GM12878 (cell line): ENCODE data around the gene GUCY1A1. TPM values are rescaled to one million over a fixed set of nuclear protein-coding genes. Genes with fewer than 3 reads are reported as not detected.
A peak's percentile ranks its signal among the peaks of the same experiment; 100 is the strongest.

Experiments used
- ATAC-seq: fragments of 200-7000 bp; cut with Tn5 transposase; 3 replicates; pipeline ENCODE4 v1.9.1; 2020; ENCODE audit warnings: mild to moderate bottlenecking, moderate library complexity
- BruUV-seq: library from RNA; stranded (reverse); fragments of 400-500 nt; replicated peaks from 2 replicates; lab custom pipeline; 2021; lab: Mats Ljungman, UMichigan
- CTCF ChIA-PET: fragments of 300-600 bp; sonication (Branson Sonifier 250); formaldehyde crosslinking; extraction: SDS; loops from one replicate; lab custom pipeline; 2021; ENCODE audit warnings: inconsistent platforms; lab: Yijun Ruan, JAX
- POLR2A ChIA-PET: fragments of 350-600 bp; formaldehyde crosslinking; extraction: SDS; loops from one replicate; lab custom pipeline; 2021; ENCODE audit warnings: inconsistent platforms; lab: Charles Lee
- RAD21 ChIA-PET: fragments of 300-600 bp; sonication (Branson Sonifier 250); formaldehyde crosslinking; loops from one replicate; lab custom pipeline; 2023; ENCODE audit warnings: antibody characterized with exemption; ENCODE audit not compliant: unreplicated experiment; lab: Charles Lee
- SMC1A ChIA-PET: fragments of 300-600 bp; sonication (Branson Sonifier 250); formaldehyde crosslinking; loops from one replicate; lab custom pipeline; 2023; ENCODE audit not compliant: unreplicated experiment, uncharacterized antibody; lab: Charles Lee
- DNase-seq: peaks from one replicate; pipeline ENCODE4 v3.0.0-alpha.2; 2011; ENCODE audit warnings: low read depth, low spot score
- FAIRE-seq: peaks from 3 replicates; lab custom pipeline; 2011; peaks lifted over from hg19 to GRCh38; lab: Jason Lieb, UNC
- H2AFZ ChIP-seq: 2 replicates; pipeline ENCODE4 v1.6.0; 2011; ENCODE audit warnings: low read depth, low read length, control low read depth; ENCODE audit not compliant: control insufficient read depth
- H3K27ac ChIP-seq: 2 replicates; pipeline ENCODE4 v1.5.1; 2011; ENCODE audit warnings: control low read depth; ENCODE audit not compliant: control insufficient read depth, insufficient read depth
- H3K27me3 ChIP-seq, 2 experiments: replicated peaks in 1 of 2; 2 replicates each; pipeline versions ENCODE4 v1.6.0 to v1.6.1; 2011; ENCODE audit warnings: low read length in 1 of 2; ENCODE audit not compliant: control insufficient read depth in 2 of 2, insufficient read depth in 2 of 2
- H3K36me3 ChIP-seq, 2 experiments: 2 replicates each; pipeline ENCODE4 v1.5.1; 2011; ENCODE audit warnings: low read length in 1 of 2; ENCODE audit not compliant: control insufficient read depth in 2 of 2, insufficient read depth in 2 of 2
- H3K4me1 ChIP-seq: 2 replicates; pipeline ENCODE4 v1.6.1; 2011; ENCODE audit warnings: mild to moderate bottlenecking, low read length, moderate library complexity, mixed read lengths; ENCODE audit not compliant: control insufficient read depth, insufficient read depth
- H3K4me2 ChIP-seq: 2 replicates; pipeline ENCODE4 v1.6.0; 2011; ENCODE audit warnings: control low read depth; ENCODE audit not compliant: control insufficient read depth, insufficient read depth
- H3K4me3 ChIP-seq: fragments of 200-600 bp; sonication (generic); 2 replicates; pipeline ENCODE4 v1.5.1; 2016
- H3K79me2 ChIP-seq: 2 replicates; pipeline ENCODE4 v1.6.0; 2011; ENCODE audit warnings: low read length; ENCODE audit not compliant: control insufficient read depth, insufficient read depth
- H3K9ac ChIP-seq: 2 replicates; pipeline ENCODE4 v1.8.0; 2011; ENCODE audit warnings: low read length, control low read depth, mixed read lengths; ENCODE audit not compliant: control insufficient read depth, insufficient read depth
- H3K9me3 ChIP-seq: replicated peaks from 3 replicates; pipeline ENCODE4 v1.5.1; 2011; ENCODE audit warnings: mild to moderate bottlenecking, low read length; ENCODE audit not compliant: control insufficient read depth, insufficient read depth
- H4K20me1 ChIP-seq: 2 replicates; pipeline ENCODE4 v1.6.0; 2011; ENCODE audit not compliant: control insufficient read depth, insufficient read depth
- ATF7 ChIP-seq: fragments of 450-650 bp; IDR thresholded peaks from 2 replicates; pipeline ENCODE4 v1.6.1; 2016; ENCODE audit warnings: low read depth, mild to moderate bottlenecking
- BCL11A ChIP-seq: IDR thresholded peaks from 2 replicates; pipeline ENCODE4 v1.6.1; 2011; ENCODE audit warnings: low read depth, low read length
- CBFB ChIP-seq: IDR thresholded peaks from 2 replicates; pipeline ENCODE4 v1.6.1; 2016; ENCODE audit warnings: antibody characterized with exemption, low read depth
- DPF2 ChIP-seq: fragments of 450-650 bp; IDR thresholded peaks from 2 replicates; pipeline ENCODE4 v1.6.1; 2017; ENCODE audit warnings: mild to moderate bottlenecking
- E2F4 ChIP-seq: IDR thresholded peaks from 2 replicates; pipeline ENCODE4 v1.6.1; 2012; ENCODE audit warnings: low read depth, low read length, improper control_type of control experiment
- EP300 ChIP-seq, 2 experiments: fragments of 150-350 bp in 1 of 2; IDR thresholded peaks; 2 replicates each; pipeline ENCODE4 v1.6.1; 2011 to 2012; ENCODE audit warnings: low read depth in 2 of 2, low read length in 2 of 2, borderline replicate concordance in 1 of 2, improper control_type of control experiment in 1 of 2, inconsistent platforms in 1 of 2; ENCODE audit not compliant: control insufficient read depth in 1 of 2
- IKZF2 ChIP-seq, 2 experiments: fragments of 450-650 bp; IDR thresholded peaks; 2 replicates each; pipeline ENCODE4 v1.6.1; 2017; ENCODE audit warnings: mild to moderate bottlenecking in 2 of 2, moderate library complexity in 2 of 2
- KDM1A ChIP-seq: fragments of 200-600 bp; sonication (generic); IDR thresholded peaks from 2 replicates; pipeline ENCODE4 v1.6.1; 2016; ENCODE audit warnings: borderline replicate concordance
- KLF5 ChIP-seq: fragments of 450-650 bp; IDR thresholded peaks from 2 replicates; pipeline ENCODE4 v1.6.1; 2014; ENCODE audit warnings: mild to moderate bottlenecking; ENCODE audit not compliant: partially characterized antibody
- MTA2 ChIP-seq: fragments of 450-650 bp; IDR thresholded peaks from 2 replicates; pipeline ENCODE4 v1.6.1; 2016; ENCODE audit warnings: low read depth, mild to moderate bottlenecking, moderate library complexity
- NBN ChIP-seq: fragments of 450-650 bp; IDR thresholded peaks from 2 replicates; pipeline ENCODE4 v1.6.1; 2016
- TCF12 ChIP-seq: IDR thresholded peaks from 2 replicates; pipeline ENCODE4 v1.6.1; 2011; ENCODE audit warnings: low read depth, mild to moderate bottlenecking, low read length
- YY1 ChIP-seq: IDR thresholded peaks from 2 replicates; pipeline ENCODE4 v1.6.1; 2011; ENCODE audit warnings: low read depth, mild to moderate bottlenecking, low read length
- ZNF384 ChIP-seq: IDR thresholded peaks from 2 replicates; pipeline ENCODE4 v1.6.1; 2012; ENCODE audit warnings: low read depth, mild to moderate bottlenecking, low read length, improper control_type of control experiment, borderline replicate concordance
- in situ Hi-C: fragments of 300-500 bp; cut with MboI; formaldehyde crosslinking; loops from 9 replicates; pipeline ENCODE4 v1.14.3; 2018; ENCODE audit warnings: mixed read lengths
- intact Hi-C: fragments of 100-400 bp; cut with micrococcal nuclease; formaldehyde crosslinking; loops from one replicate; pipeline ENCODE4 v1.14.2; 2022; ENCODE audit not compliant: unreplicated experiment
- polyA plus RNA-seq, 11 experiments: library from polyadenylated mRNA; depleted of rRNA in 4 of 11; unstranded in 6 of 11; stranded (reverse) in 5 of 11; fragments of >200 nt; fragmentation: Nextera tagmentation in 4 of 11; fragmentation: Illumina TruSeq in 1 of 11; extraction: Ambion mirVana in 4 of 11; extraction: Trizol in 1 of 11; gene quantifications; 1 replicate in 1 of 11; 2 replicates in 10 of 11; pipeline versions ENCODE4 v1.2.1 to v1.2.3, GENCODE V29; 2011 to 2016; ENCODE audit warnings: inconsistent platforms in 2 of 11, missing spikeins in 2 of 11, low read depth in 1 of 11
- total RNA-seq, 4 experiments: library from RNA; depleted of rRNA in 3 of 4; stranded (reverse); fragments of >200 nt in 3 of 4; fragmentation: Illumina TruSeq in 1 of 4; extraction: Trizol in 1 of 4; gene quantifications; 2 replicates each; pipeline versions ENCODE4 v1.2.1 to v1.2.3, GENCODE V29; 2013 to 2021
- TF ChIP-seq, protein P1 (sequence below): fragments of 450-650 bp; IDR thresholded peaks from 2 replicates; pipeline ENCODE4 v1.6.1; 2017; ENCODE audit warnings: mild to moderate bottlenecking, low read depth, inconsistent platforms; ENCODE audit not compliant: poor library complexity, severe bottlenecking
- TF ChIP-seq, protein P2 (sequence below): fragments of 450-650 bp; IDR thresholded peaks from 2 replicates; pipeline ENCODE4 v1.6.1; 2017; ENCODE audit warnings: mild to moderate bottlenecking, moderate library complexity

The GUCY1A1 gene
- total and polyA plus RNA-seq, 10 of the 15 experiments (the other 5 are each of a cell fraction or from before 2014, with no cell fraction given) = 0.44 to 22.6 (median 0.55) TPM

- Histone ChIP-seq H3K36me3 (no peaks in the 10 kb centered on the region), H2AFZ (no peak overlapping the region), H3K79me2 (no peaks in the 10 kb centered on the region), H3K27ac (no peak overlapping the region), H3K4me1 (no peaks in the 10 kb centered on the region), H3K9ac (no peak overlapping the region), H3K9me3 (no peaks in the 10 kb centered on the region), H3K4me2 (no peak overlapping the region), H3K4me3 (no peak overlapping the region), H3K27me3 (no peaks in the 10 kb centered on the region), H4K20me1 (no peaks in the 10 kb centered on the region)
- CTCF ChIA-PET = interaction anchor here (0.7 to 2.6 kb wide), 7 partner anchors 9 to 329 kb away, joined by 3 to 12 read pairs (median 4); partner anchors contain the start of gene CTSO
- RAD21 ChIA-PET = interaction anchor here (1.0 to 3.0 kb wide), 13 partner anchors 8 to 178 kb away, joined by 3 to 24 read pairs (median 4); partner anchors contain the start of gene GUCY1A1
- SMC1A ChIA-PET = interaction anchor here (0.6 to 7.2 kb wide), 15 partner anchors 9 to 163 kb away, joined by 3 to 52 read pairs (median 5); no protein-coding TSS in a partner anchor
- intact Hi-C loops (no loop called here), in situ Hi-C loops (no loop called here)
- DNase-seq (no peak), ATAC-seq (peak; percentile 90), FAIRE-seq (no peak)
- BruUV-seq = no TSS peak
- POLR2A ChIA-PET = interaction anchor here (0.7 to 1.7 kb wide), 7 partner anchors 8 to 298 kb away, joined by 3 to 18 read pairs (median 5); partner anchors contain the start of gene GUCY1B1
- TF ChIP-seq YY1 (no peak), CBFB (no peak), KLF5 (no peak), ATF7 (peak; percentile 80), TCF12 (no peak), E2F4 (no peak), ZNF384 (peak; percentile 60; the same call in 1 of the 2 replicates), BCL11A (0 out of 2 replicates have a peak, but pooled peaks have one; percentile 31), EP300 (IDR thresholded peaks at IDR 0.05; ENCODE audit: borderline replicate concordance in 1 of 2, control insufficient read depth in 1 of 2, low read depth in 2 of 2, low read length in 2 of 2) (peak in 1 of 2 experiments; percentile 44; a peak in 1 of 4 replicates), DPF2 (peak; percentile 63; the same call in 1 of the 2 replicates), NBN (0 out of 2 replicates have a peak, but pooled peaks have one; percentile 30), MTA2 (peak; percentile 95), KDM1A (no peak), IKZF2 (IDR thresholded peaks at IDR 0.05) (peak; percentile 51 to 53; a peak in 2 of 4 replicates)
- TF ChIP-seq, protein P1, sequence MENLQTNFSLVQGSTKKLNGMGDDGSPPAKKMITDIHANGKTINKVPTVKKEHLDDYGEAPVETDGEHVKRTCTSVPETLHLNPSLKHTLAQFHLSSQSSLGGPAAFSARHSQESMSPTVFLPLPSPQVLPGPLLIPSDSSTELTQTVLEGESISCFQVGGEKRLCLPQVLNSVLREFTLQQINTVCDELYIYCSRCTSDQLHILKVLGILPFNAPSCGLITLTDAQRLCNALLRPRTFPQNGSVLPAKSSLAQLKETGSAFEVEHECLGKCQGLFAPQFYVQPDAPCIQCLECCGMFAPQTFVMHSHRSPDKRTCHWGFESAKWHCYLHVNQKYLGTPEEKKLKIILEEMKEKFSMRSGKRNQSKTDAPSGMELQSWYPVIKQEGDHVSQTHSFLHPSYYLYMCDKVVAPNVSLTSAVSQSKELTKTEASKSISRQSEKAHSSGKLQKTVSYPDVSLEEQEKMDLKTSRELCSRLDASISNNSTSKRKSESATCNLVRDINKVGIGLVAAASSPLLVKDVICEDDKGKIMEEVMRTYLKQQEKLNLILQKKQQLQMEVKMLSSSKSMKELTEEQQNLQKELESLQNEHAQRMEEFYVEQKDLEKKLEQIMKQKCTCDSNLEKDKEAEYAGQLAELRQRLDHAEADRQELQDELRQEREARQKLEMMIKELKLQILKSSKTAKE = peak; percentile 73
- TF ChIP-seq, protein P2, sequence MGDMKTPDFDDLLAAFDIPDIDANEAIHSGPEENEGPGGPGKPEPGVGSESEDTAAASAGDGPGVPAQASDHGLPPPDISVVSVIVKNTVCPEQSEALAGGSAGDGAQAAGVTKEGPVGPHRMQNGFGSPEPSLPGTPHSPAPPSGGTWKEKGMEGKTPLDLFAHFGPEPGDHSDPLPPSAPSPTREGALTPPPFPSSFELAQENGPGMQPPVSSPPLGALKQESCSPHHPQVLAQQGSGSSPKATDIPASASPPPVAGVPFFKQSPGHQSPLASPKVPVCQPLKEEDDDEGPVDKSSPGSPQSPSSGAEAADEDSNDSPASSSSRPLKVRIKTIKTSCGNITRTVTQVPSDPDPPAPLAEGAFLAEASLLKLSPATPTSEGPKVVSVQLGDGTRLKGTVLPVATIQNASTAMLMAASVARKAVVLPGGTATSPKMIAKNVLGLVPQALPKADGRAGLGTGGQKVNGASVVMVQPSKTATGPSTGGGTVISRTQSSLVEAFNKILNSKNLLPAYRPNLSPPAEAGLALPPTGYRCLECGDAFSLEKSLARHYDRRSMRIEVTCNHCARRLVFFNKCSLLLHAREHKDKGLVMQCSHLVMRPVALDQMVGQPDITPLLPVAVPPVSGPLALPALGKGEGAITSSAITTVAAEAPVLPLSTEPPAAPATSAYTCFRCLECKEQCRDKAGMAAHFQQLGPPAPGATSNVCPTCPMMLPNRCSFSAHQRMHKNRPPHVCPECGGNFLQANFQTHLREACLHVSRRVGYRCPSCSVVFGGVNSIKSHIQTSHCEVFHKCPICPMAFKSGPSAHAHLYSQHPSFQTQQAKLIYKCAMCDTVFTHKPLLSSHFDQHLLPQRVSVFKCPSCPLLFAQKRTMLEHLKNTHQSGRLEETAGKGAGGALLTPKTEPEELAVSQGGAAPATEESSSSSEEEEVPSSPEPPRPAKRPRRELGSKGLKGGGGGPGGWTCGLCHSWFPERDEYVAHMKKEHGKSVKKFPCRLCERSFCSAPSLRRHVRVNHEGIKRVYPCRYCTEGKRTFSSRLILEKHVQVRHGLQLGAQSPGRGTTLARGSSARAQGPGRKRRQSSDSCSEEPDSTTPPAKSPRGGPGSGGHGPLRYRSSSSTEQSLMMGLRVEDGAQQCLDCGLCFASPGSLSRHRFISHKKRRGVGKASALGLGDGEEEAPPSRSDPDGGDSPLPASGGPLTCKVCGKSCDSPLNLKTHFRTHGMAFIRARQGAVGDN = peak; percentile 95
These were observed 42.2 kb upstream of the GUCY1A1 start for GRCh38 chr4:155624478-155624877.
